Measurements from ENCODE around the gene MRPL3. TPM values are rescaled to one million over a fixed set of nuclear protein-coding genes. Genes with fewer than 3 reads are reported as not detected.

MRPL3 gene
- 47.7 TPM for total RNA-seq
- long read RNA-seq, transcript MRPL3-201 (10 exons, 1,706 nt): major isoform, 47 of 52 reads
- long read RNA-seq, partial matches to known transcripts: 1 of 52 reads
- long read RNA-seq, other reads (novel, unspliced or antisense): 4 of 52 reads

GRCh38 chr3:131502530-131503319, at the start of gene MRPL3:
MRPL3 (minus strand) TSS chr3:131502971; CDS start chr3:131502821, 150 bp downstream.
- DNase-seq (ENCODE audit: low spot score): peak; percentile 90
- intact Hi-C loops (cut with DNase I): loop anchor here (5.0 kb wide), 1 partner anchor 120 kb away; the partner anchor contains the start of gene NUDT16

GRCh38 chr3:131551761-131552160, 49.0 kb upstream of the MRPL3 start:
- intact Hi-C loops (cut with DNase I): no loop called here
- DNase-seq (ENCODE audit: low spot score): no peak

GRCh38 chr3:131550562-131551465, 48.0 kb upstream of the MRPL3 start:
- no peak for DNase-seq (ENCODE audit: low spot score)
- intact Hi-C loops (cut with DNase I): no loop called here

GRCh38 chr3:131549340-131549739, 46.6 kb upstream of the MRPL3 start:
- DNase-seq (ENCODE audit: low spot score): no peak
- intact Hi-C loops (cut with DNase I): loop anchor here (10.0 kb wide), 2 partner anchors 245 to 475 kb away; no protein-coding TSS in a partner anchor

GRCh38 chr3:131547585-131547984, 44.8 kb upstream of the MRPL3 start:
- intact Hi-C loops (cut with DNase I): loop anchor here (10.0 kb wide), 2 partner anchors 247 to 477 kb away; no protein-coding TSS in a partner anchor
- DNase-seq (ENCODE audit: low spot score): no peak

- DNase-seq (ENCODE audit: low spot score): no peak
- intact Hi-C loops (cut with DNase I): loop anchor here (10.0 kb wide), 2 partner anchors 248 to 478 kb away; no protein-coding TSS in a partner anchor
These were observed 43.7 kb upstream of the MRPL3 start for GRCh38 chr3:131546441-131546840.

GRCh38 chr3:131544557-131544956, 41.8 kb upstream of the MRPL3 start:
- intact Hi-C loops (cut with DNase I): loop anchor here (10.0 kb wide), 2 partner anchors 250 to 480 kb away; no protein-coding TSS in a partner anchor
- DNase-seq (ENCODE audit: low spot score): no peak

GRCh38 chr3:131543714-131544113, 40.9 kb upstream of the MRPL3 start:
- intact Hi-C loops (cut with DNase I): loop anchor here (10.0 kb wide), 2 partner anchors 251 to 481 kb away; no protein-coding TSS in a partner anchor
- peak; percentile 83 for DNase-seq (ENCODE audit: low spot score)

- intact Hi-C loops (cut with DNase I): loop anchor here (10.0 kb wide), 2 partner anchors 254 to 484 kb away; no protein-coding TSS in a partner anchor
These were observed 38.5 kb upstream of the MRPL3 start for GRCh38 chr3:131541288-131541687.

GRCh38 chr3:131540821-131541220, 38.0 kb upstream of the MRPL3 start:
- DNase-seq (ENCODE audit: low spot score): no peak
- intact Hi-C loops (cut with DNase I): loop anchor here (10.0 kb wide), 2 partner anchors 254 to 484 kb away; no protein-coding TSS in a partner anchor

More at GRCh38 chr3:131541288-131541687, 38.5 kb upstream of the MRPL3 start:
- DNase-seq (ENCODE audit: low spot score): no peak

GRCh38 chr3:131540143-131540542, 37.4 kb upstream of the MRPL3 start:
- no peak for DNase-seq (ENCODE audit: low spot score)
- intact Hi-C loops (cut with DNase I): loop anchor here (10.0 kb wide), 2 partner anchors 255 to 485 kb away; no protein-coding TSS in a partner anchor

- no peak for DNase-seq (ENCODE audit: low spot score)
- intact Hi-C loops (cut with DNase I): no loop called here
These were observed 36.2 kb upstream of the MRPL3 start for GRCh38 chr3:131538968-131539367.

GRCh38 chr3:131537531-131537930, 34.8 kb upstream of the MRPL3 start:
- intact Hi-C loops (cut with DNase I): no loop called here
- DNase-seq (ENCODE audit: low spot score): no peak

GRCh38 chr3:131535596-131535995, 32.8 kb upstream of the MRPL3 start:
- intact Hi-C loops (cut with DNase I): no loop called here
- DNase-seq (ENCODE audit: low spot score): no peak

- intact Hi-C loops (cut with DNase I): no loop called here
These were observed 32.4 kb upstream of the MRPL3 start for GRCh38 chr3:131535131-131535530.

GRCh38 chr3:131532645-131533044, 29.9 kb upstream of the MRPL3 start:
- intact Hi-C loops (cut with DNase I): no loop called here

More at GRCh38 chr3:131535131-131535530, 32.4 kb upstream of the MRPL3 start:
- DNase-seq (ENCODE audit: low spot score): no peak

GRCh38 chr3:131530843-131531242, 28.1 kb upstream of the MRPL3 start:
- intact Hi-C loops (cut with DNase I): no loop called here

More at GRCh38 chr3:131532645-131533044, 29.9 kb upstream of the MRPL3 start:
- DNase-seq (ENCODE audit: low spot score): no peak

GRCh38 chr3:131530388-131530787, 27.6 kb upstream of the MRPL3 start:
- no peak for DNase-seq (ENCODE audit: low spot score)
- intact Hi-C loops (cut with DNase I): no loop called here

More at GRCh38 chr3:131530843-131531242, 28.1 kb upstream of the MRPL3 start:
- DNase-seq (ENCODE audit: low spot score): no peak

- intact Hi-C loops (cut with DNase I): no loop called here
- peak; percentile 79 for DNase-seq (ENCODE audit: low spot score)
These were observed 24.1 kb upstream of the MRPL3 start for GRCh38 chr3:131526801-131527347.

Measured in cardiac septum (tissue), 1 donor.